ENCODE results near the gene POLD2.
"Not testable (repeated sequence)": the region's sequence is repeated elsewhere in the genome, so short reads cannot be mapped to it uniquely, and the experiment has no call there.

The POLD2 gene

GRCh38 chr7:44138698-44139097 is 15.3 kb upstream of the POLD2 start:
- no peak for DNase-seq

GRCh38 chr7:44136731-44137130 is 13.4 kb upstream of the POLD2 start:
- DNase-seq = no peak

- no peak for DNase-seq
Measured at GRCh38 chr7:44134943-44135628, 11.7 kb upstream of the POLD2 start.

- no peak for DNase-seq
Measured at GRCh38 chr7:44133295-44133694, 9.9 kb upstream of the POLD2 start.

- no peak for DNase-seq
Measured at GRCh38 chr7:44132039-44132438, 8.7 kb upstream of the POLD2 start.

- DNase-seq = no peak
Measured at GRCh38 chr7:44131173-44132029, 8.1 kb upstream of the POLD2 start.

- DNase-seq = no peak
Measured at GRCh38 chr7:44128721-44129582, 5.6 kb upstream of the POLD2 start.

GRCh38 chr7:44127161-44127560 is 3.8 kb upstream of the POLD2 start:
- no peak for DNase-seq

GRCh38 chr7:44126574-44126973 is 3.2 kb upstream of the POLD2 start:
- not testable (repeated sequence) for DNase-seq

GRCh38 chr7:44124822-44125202 is 1.5 kb upstream of the POLD2 start:
- no peak for DNase-seq

- DNase-seq = no peak
Measured at GRCh38 chr7:44122529-44122928, 819 bp downstream of the POLD2 start.

GRCh38 chr7:44121761-44122420 is 1.5 kb downstream of the POLD2 start:
- DNase-seq = no peak

GRCh38 chr7:44120395-44120794 is 3.0 kb downstream of the POLD2 start:
- DNase-seq = no peak

- DNase-seq = no peak
Measured at GRCh38 chr7:44119829-44120380, 3.4 kb downstream of the POLD2 start.

GRCh38 chr7:44117801-44118429 is 5.4 kb downstream of the POLD2 start:
- no peak for DNase-seq

GRCh38 chr7:44116789-44117666 is 6.3 kb downstream of the POLD2 start:
- no peak for DNase-seq

- DNase-seq = no peak
Measured at GRCh38 chr7:44116087-44116788, 7.1 kb downstream of the POLD2 start.

- no peak for DNase-seq
Measured at GRCh38 chr7:44114586-44115310, 8.6 kb downstream of the POLD2 start.

GRCh38 chr7:44113764-44114354 is 9.5 kb downstream of the POLD2 start:
- DNase-seq = no peak
